ENCODE measurements around the gene NTSR1.

NTSR1 gene

GRCh38 chr20:62703853-62704228 is 4.8 kb upstream of the NTSR1 start:
- Histone ChIP-seq H3K4me2 (ENCODE audit: low read length) (no peak overlapping the region), H3K4me3 (ENCODE audit: low read length) (no peak overlapping the region), H3K9me2 (replicated peaks; ENCODE audit: control insufficient read depth, low read length) (no peaks in the 10 kb centered on the region), H3K36me3 (ENCODE audit: control insufficient read depth, low read length) (no peaks in the 10 kb centered on the region), H3F3A (ENCODE audit: control insufficient read depth, insufficient read depth) (no peaks in the 10 kb centered on the region), H3K4me1 (ENCODE audit: control insufficient read depth, low read length) (no peaks in the 10 kb centered on the region), H4K20me1 (ENCODE audit: control insufficient read depth, insufficient read depth, low read depth, low read length) (no peaks in the 10 kb centered on the region), H3K27ac (ENCODE audit: low read depth, low read length) (no peak overlapping the region), H3K9me3 (ENCODE audit: control insufficient read depth, insufficient read depth, low read length) (no peaks in the 10 kb centered on the region), H3K27me3 (ENCODE audit: control insufficient read depth, low read length) (no peaks in the 10 kb centered on the region), H3K79me2 (ENCODE audit: control insufficient read depth, low read length) (no peaks in the 10 kb centered on the region)
- TF ChIP-seq EZH2phosphoT487 (IDR thresholded peaks at IDR 0.05; ENCODE audit: borderline replicate concordance, low read length) (no peak), CTCF (IDR thresholded peaks at IDR 0.05; ENCODE audit: low read depth, low read length, poor library complexity, severe bottlenecking) (no peak)

- Histone ChIP-seq H3K4me2 (ENCODE audit: low read length) (no peak overlapping the region), H3K4me1 (ENCODE audit: control insufficient read depth, low read length) (no peaks in the 10 kb centered on the region), H3K9me2 (replicated peaks; ENCODE audit: control insufficient read depth, low read length) (no peaks in the 10 kb centered on the region), H3K36me3 (ENCODE audit: control insufficient read depth, low read length) (no peaks in the 10 kb centered on the region), H3K9me3 (ENCODE audit: control insufficient read depth, insufficient read depth, low read length) (no peaks in the 10 kb centered on the region), H3F3A (ENCODE audit: control insufficient read depth, insufficient read depth) (no peaks in the 10 kb centered on the region), H3K27me3 (ENCODE audit: control insufficient read depth, low read length) (no peaks in the 10 kb centered on the region), H3K4me3 (ENCODE audit: low read length) (no peak overlapping the region), H4K20me1 (ENCODE audit: control insufficient read depth, insufficient read depth, low read depth, low read length) (no peaks in the 10 kb centered on the region), H3K27ac (ENCODE audit: low read depth, low read length) (no peak overlapping the region), H3K79me2 (ENCODE audit: control insufficient read depth, low read length) (no peaks in the 10 kb centered on the region)
- no peak for TF ChIP-seq CTCF (IDR thresholded peaks at IDR 0.05; ENCODE audit: low read depth, low read length, poor library complexity, severe bottlenecking)
- no peak for TF ChIP-seq EZH2phosphoT487 (IDR thresholded peaks at IDR 0.05; ENCODE audit: borderline replicate concordance, low read length)
These were observed 4.2 kb upstream of the NTSR1 start for GRCh38 chr20:62704341-62704948.

DNA sequence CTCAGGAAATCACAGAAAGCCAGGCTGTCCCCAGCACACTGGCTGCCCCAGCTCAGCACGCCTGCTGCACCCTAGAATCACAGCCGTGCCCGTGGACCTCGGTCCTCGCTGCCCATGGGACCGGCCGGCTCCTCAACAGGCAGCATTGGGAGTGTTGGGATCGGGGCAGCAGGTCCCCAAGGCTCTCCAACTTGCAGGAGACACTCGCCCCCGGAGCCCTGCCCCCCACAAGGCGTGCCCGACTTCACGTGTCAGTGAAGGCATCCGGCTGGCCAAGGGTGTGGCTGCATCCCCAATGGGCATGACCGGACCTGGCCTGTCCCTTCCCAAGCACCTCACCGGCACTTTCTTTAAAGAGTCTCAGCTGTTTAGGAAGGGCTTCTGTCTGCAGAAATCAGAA is 3.0 kb upstream of the NTSR1 start:
- TF ChIP-seq CTCF (IDR thresholded peaks at IDR 0.05; ENCODE audit: low read depth, low read length, poor library complexity, severe bottlenecking) (no peak), EZH2phosphoT487 (IDR thresholded peaks at IDR 0.05; ENCODE audit: borderline replicate concordance, low read length) (no peak)
- H3F3A ChIP-seq (ENCODE audit: control insufficient read depth, insufficient read depth): no peaks in the 10 kb centered on the region
- H3K4me3 ChIP-seq (ENCODE audit: low read length): no peak overlapping the region
- H3K79me2 ChIP-seq (ENCODE audit: control insufficient read depth, low read length): no peaks in the 10 kb centered on the region
- no peaks in the 10 kb centered on the region for H3K9me2 ChIP-seq (replicated peaks; ENCODE audit: control insufficient read depth, low read length)
- no peaks in the 10 kb centered on the region for H3K4me1 ChIP-seq (ENCODE audit: control insufficient read depth, low read length)
- H4K20me1 ChIP-seq (ENCODE audit: control insufficient read depth, insufficient read depth, low read depth, low read length): no peaks in the 10 kb centered on the region
- no peak overlapping the region for H3K4me2 ChIP-seq (ENCODE audit: low read length)
- no peaks in the 10 kb centered on the region for H3K36me3 ChIP-seq (ENCODE audit: control insufficient read depth, low read length)
- no peak overlapping the region for H3K27ac ChIP-seq (ENCODE audit: low read depth, low read length)
- H3K9me3 ChIP-seq (ENCODE audit: control insufficient read depth, insufficient read depth, low read length): no peaks in the 10 kb centered on the region
- H3K27me3 ChIP-seq (ENCODE audit: control insufficient read depth, low read length): no peaks in the 10 kb centered on the region

Data from DOHH2 (cell line).